GM19351 (cell line): ENCODE results near the gene POU6F2.

Experiments
- ATAC-seq: cut with Tn5 transposase; IDR thresholded peaks from one replicate; pipeline ENCODE4 v1.9.1; 2021; ENCODE audit warnings: mild to moderate bottlenecking, moderate library complexity; ENCODE audit not compliant: unreplicated experiment

POU6F2 gene

DNA sequence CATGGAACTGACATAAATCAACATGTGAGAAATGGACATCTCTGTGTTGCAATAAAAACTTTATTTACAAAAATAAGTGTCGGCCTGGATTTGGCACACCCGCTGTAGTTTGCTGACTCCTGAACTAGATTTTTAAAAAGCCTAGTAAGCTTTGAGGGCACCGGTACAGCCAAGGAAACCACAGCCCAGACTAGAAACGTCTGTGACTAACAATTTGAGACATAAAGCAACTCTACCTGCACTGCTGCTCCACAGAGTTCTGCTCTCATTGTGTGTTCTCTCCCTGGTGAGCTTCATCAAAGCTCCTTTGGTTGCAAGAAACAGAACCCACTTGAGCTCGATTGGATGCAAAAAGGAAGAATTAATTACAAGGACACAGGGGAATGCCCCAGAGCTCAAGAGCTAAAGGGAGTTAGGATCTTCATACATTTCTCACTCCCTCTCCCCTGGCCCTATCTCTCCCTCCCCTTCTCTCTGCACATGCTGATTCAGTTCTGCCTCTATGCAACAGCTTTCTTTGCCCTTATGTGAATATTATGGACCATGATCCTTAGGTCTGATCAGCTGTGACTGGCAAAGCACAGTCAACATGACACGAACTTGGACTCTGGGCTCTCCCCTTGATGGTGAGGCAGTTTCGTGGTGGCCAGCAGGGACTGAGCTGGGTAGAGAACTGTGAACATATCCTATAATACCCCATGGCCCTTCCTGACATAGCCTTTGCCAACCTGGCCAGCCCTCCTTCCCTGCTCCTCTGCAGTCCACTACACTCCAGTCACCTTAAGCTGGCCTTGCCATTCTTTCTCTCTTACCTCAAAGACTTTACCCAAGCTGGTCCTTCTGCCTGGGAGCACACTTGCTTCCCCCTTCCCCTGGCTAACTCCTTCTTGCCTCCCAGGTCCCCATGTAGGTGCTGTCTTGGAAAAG is 511.0 kb downstream of the POU6F2 start:
- ATAC-seq, result no peak

DNA sequence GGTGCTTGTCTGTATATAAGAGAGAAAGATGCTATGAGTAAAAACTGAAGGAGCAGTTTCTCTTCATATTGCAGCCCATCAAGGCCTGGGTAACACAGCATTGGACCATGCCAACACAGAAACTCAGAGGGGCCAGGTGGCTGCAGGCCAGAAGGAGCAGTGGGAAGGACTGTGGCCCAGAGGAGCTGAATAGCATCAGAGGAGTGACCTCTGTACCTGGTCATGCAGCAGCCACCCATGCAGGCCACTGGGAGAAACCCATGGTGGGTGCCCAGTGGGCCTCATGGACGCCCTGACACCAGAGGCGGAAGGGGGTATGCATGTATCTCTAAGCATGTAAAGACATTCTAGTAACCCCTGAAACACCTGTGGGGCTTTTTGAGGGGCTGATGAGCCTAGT is 512.6 kb downstream of the POU6F2 start:
- no peak for ATAC-seq

DNA sequence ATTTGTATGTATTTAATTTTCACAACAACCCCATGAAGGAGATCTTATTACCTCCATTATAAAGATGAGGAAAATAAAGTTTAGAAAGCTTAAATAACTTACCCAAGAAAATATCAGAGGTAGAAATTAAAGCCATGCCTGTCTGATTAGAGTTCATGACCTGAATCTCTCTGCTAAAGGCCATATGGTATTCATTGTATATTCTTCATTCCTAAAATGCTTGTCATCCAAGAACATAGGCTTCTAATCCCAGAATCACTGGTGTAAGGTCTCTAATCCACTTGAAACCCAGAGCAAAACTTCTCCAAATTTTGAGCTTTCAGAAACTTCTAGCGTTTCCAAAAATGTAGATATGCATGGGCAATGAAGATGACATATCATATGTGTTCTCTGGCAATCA is 516.2 kb downstream of the POU6F2 start:
- no peak for ATAC-seq

GRCh38 chr7:39501358-39501757 is 523.6 kb downstream of the POU6F2 start:
- no peak for ATAC-seq

DNA sequence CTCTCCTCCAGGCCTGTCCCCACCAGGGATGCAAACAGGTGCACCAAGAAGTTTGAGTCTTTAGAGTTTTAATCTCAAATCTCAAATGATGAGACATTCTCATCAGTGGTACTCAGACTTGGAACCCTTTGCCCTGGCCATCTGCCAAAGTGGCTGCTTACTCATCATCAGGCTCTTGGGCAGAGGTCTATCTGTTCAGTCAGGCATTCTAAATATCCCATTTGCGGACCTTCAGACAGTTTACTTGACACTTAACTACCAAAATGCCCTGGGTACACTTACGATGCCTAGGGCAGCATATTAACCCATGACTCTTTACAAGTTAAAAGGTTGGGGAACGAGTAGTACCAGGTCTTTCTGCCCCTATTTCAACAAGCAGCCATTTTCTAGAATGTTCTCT is 527.3 kb downstream of the POU6F2 start:
- ATAC-seq, result no peak

DNA sequence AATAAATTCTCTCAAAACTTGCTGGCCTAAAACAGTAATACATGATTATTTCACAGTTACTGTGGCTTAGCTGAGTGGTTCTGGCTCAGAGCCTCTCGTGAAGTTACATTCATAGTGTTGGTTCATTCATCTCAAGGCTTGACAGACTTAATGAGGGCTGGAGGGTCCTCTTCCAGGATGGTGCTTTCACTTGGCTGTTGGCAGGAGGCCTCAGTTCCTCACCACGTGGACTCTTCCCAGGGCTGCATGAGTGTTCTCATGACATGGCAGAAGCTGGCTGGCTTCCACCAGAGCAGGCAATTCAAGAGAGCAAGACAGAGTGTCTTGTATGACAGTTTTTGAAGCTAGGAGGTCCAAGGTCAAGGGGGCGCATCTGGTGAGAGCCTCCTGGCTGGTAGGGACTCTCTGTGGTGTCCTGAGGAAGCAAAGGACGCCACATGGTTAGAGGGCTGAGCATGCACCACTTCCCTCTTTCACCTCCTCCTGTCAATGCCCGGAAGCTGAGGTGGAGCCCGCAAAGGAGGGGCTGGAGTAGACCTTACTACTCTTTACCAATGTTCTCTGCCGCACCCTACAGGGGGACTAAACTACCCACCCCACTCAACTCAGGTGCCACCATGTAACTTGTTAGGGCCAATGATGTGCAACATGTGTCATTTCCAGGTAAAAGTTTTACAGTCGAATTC is 530.3 kb downstream of the POU6F2 start:
- ATAC-seq, result peak; percentile 79

DNA sequence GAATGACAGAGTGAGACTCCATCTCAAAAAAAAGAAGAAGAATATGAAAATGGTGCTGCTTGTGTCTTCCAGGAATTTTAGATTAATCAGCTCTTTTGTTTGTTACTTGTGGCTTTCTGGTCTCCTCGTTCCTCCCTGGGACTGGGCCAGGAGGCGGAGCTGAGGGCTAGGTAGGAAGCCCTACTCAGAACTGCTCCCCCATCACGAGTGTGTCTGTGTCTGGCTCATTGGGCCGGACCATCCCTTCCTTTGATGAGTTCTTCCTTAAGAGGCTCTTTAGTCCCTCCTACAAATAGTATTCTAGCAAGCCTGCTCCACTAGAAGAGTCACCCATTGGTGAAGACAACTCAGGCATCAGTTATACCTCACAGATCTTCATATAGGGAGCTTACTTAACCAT is 531.7 kb downstream of the POU6F2 start:
- ATAC-seq, result no peak

GRCh38 chr7:39509912-39510311 is 532.2 kb downstream of the POU6F2 start:
- ATAC-seq, result no peak

DNA sequence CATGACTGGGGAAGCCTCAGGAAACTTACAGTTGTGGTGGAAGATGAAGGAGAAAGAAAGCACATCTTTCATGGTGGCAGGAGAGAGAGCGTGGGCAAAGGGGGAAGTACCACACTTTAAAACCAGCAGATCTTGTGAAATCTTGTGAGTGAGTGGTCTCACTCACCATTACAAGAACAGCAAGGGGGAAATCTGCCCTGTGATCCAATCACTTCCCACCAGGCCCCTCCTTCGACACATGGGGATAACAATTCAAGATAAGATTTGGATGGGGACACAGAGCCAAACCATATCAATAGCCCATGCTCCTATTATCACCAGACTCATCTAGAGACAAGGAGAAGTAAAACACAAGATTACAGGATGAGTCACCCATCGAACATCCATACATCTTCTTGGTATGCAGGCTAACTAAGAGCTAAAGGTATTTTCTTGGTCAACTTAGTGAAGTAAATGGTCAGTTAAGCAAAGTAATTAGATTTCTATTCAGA is 533.2 kb downstream of the POU6F2 start:
- no peak for ATAC-seq

DNA sequence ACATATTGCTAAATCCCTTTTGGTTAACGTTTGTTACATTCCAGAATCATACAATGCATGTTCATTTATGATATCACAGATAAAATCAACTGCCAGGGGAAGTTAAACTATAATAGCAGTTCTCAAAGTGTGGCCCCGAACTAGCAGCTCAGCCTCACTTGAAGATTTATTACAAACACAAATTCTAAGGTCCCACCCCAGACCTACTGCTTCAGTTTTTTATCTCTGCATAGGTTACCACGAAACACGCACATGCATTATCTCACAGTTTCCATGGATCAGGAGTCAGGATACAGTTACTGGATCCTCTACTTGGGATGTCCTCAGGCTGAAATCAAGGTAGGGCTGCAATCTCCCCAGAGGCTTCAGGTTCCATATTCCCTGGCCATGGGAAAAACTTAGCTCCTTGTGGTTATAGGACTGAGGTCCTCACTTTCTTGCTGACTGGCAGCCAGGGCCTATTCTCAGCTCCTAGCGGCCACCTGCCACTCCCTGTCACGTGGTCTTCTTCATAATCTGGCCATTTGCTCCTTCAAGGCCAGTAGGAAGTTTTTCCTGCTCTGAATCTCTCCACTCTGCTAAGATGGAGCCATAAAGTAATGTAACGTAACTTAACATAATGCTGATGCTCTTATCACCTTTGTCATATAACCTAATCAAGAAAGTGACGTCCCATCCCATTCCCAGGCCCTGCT is 538.0 kb downstream of the POU6F2 start:
- no peak for ATAC-seq

DNA sequence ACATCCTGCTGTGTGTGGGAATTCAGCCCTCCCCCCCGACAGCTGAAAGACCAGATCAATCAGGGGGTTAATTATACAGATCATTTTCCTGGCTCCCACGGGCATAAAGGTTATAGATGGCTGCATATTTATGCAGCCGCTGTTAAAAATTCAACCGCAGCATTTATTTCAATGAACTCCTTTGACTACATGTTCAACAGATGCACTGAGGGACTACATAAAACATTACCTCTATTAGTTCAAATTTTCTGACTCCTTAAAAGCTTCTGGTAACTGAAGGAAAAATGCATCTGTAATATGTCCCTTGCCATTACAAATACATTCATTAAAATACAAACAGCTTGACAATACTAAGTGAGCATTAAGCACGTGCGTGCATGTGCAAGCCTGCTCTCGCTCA is 538.8 kb downstream of the POU6F2 start:
- ATAC-seq, result no peak

GRCh38 chr7:39517240-39517639 is 539.5 kb downstream of the POU6F2 start:
- no peak for ATAC-seq
